ENCODE results near the gene LBH.

The LBH gene

DNA sequence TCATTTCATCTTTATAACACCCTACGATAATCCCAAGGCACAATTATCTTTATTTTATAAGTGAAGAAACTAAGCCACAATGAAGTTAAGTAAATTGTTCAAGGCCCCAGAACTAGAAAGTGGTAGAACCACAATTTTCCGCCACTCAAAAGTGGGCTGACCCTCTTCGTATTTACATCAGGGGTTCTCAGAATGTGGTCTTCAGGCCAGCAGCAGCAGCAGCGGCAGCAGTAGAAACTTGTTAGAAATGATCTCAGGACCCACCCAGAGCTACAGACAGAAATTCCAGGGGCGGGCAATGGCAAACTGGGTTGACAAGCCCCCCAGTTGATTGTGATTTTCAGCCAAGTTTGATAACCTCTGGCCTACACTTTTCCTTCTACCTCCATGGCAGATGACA lies 62.8 kb downstream of the LBH start:
- DNase-seq: no peak
- no peak for ATAC-seq (ENCODE audit: insufficient read depth, low read depth)
- H2AFZ ChIP-seq (ENCODE audit: low read depth, low read length): no peak overlapping the region
- no peak for TF ChIP-seq EZH2 (IDR thresholded peaks at IDR 0.05; ENCODE audit: borderline replicate concordance, low read depth, low read length, severe bottlenecking)
- TF ChIP-seq, protein P1, sequence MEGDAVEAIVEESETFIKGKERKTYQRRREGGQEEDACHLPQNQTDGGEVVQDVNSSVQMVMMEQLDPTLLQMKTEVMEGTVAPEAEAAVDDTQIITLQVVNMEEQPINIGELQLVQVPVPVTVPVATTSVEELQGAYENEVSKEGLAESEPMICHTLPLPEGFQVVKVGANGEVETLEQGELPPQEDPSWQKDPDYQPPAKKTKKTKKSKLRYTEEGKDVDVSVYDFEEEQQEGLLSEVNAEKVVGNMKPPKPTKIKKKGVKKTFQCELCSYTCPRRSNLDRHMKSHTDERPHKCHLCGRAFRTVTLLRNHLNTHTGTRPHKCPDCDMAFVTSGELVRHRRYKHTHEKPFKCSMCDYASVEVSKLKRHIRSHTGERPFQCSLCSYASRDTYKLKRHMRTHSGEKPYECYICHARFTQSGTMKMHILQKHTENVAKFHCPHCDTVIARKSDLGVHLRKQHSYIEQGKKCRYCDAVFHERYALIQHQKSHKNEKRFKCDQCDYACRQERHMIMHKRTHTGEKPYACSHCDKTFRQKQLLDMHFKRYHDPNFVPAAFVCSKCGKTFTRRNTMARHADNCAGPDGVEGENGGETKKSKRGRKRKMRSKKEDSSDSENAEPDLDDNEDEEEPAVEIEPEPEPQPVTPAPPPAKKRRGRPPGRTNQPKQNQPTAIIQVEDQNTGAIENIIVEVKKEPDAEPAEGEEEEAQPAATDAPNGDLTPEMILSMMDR (IDR thresholded peaks at IDR 0.05; ENCODE audit: borderline replicate concordance, extremely low read depth, low read length, poor library complexity, severe bottlenecking): no peak
- no peaks in the 10 kb centered on the region for H3K79me2 ChIP-seq (ENCODE audit: insufficient read depth, low read length)
- no peaks in the 10 kb centered on the region for H3K9me3 ChIP-seq (ENCODE audit: insufficient read depth, low read length, severe bottlenecking)
- no peaks in the 10 kb centered on the region for H3K36me3 ChIP-seq (ENCODE audit: insufficient read depth, low read length)
- no peak overlapping the region for H3K4me3 ChIP-seq (ENCODE audit: low read depth in 1 of 2, low read length in 2 of 2)
- H3K4me2 ChIP-seq (ENCODE audit: insufficient read depth, low read length): no peak overlapping the region
- no peak overlapping the region for H3K9ac ChIP-seq (ENCODE audit: low read depth, low read length)
- no peak overlapping the region for H3K27ac ChIP-seq (ENCODE audit: low read length)
- H4K20me1 ChIP-seq (ENCODE audit: insufficient read depth, low read length): no peaks in the 10 kb centered on the region
- H3K27me3 ChIP-seq (ENCODE audit: insufficient read depth, low read length, poor library complexity): no peaks in the 10 kb centered on the region
- no peaks in the 10 kb centered on the region for H3K4me1 ChIP-seq (ENCODE audit: insufficient read depth, low read length)

DNA sequence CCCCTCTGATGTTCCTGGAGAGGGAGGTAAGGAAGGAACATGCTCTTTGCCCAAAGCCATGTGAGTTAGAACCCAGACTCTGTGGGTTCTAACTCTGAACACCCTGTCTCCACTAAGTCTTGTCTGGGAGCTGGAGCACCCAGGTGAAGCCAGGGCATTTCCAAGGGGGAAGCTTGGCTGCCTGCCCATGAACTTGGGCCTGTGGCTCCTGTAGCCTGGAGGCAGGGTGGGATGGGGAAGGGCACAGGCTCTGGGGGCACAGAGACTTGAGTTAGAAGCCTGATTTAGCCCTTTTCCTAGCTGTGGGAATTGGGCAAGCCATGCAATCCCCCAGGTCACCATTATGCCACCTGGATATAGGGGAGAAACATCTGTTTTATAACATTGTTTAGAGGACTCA lies 65.2 kb downstream of the LBH start:
- TF ChIP-seq, protein P1 (IDR thresholded peaks at IDR 0.05; ENCODE audit: borderline replicate concordance, extremely low read depth, low read length, poor library complexity, severe bottlenecking): no peak
- TF ChIP-seq EZH2 (IDR thresholded peaks at IDR 0.05; ENCODE audit: borderline replicate concordance, low read depth, low read length, severe bottlenecking): no peak
- H3K27me3 ChIP-seq (ENCODE audit: insufficient read depth, low read length, poor library complexity): no peaks in the 10 kb centered on the region

DNA sequence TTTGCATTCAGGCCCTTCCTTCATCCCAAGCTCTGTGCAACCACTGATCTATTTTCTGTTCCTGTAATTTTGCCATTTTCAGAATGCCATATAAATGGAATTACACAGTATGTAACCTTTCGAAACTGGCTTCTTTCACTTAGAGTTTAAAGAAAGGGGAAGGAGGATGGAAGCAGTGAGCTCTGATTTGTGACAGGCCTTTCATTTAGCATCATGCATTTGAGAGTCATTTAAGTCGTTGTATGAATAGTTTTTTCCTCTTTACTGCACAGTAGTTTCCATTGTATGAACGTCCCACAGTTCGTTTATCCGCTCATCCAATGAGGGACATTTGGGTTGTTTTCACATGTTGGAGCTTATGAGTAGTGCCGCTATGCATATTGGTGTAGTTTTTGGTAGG lies 67.0 kb downstream of the LBH start:
- no peak overlapping the region for H3K9ac ChIP-seq (ENCODE audit: low read depth, low read length)
- no peak for TF ChIP-seq EZH2 (IDR thresholded peaks at IDR 0.05; ENCODE audit: borderline replicate concordance, low read depth, low read length, severe bottlenecking)
- TF ChIP-seq, protein P1 (IDR thresholded peaks at IDR 0.05; ENCODE audit: borderline replicate concordance, extremely low read depth, low read length, poor library complexity, severe bottlenecking): no peak
- H2AFZ ChIP-seq (ENCODE audit: low read depth, low read length): no peak overlapping the region
- H3K27me3 ChIP-seq (ENCODE audit: insufficient read depth, low read length, poor library complexity): no peaks in the 10 kb centered on the region
- no peak overlapping the region for H3K4me3 ChIP-seq (ENCODE audit: low read depth in 1 of 2, low read length in 2 of 2)
- DNase-seq (no peak), ATAC-seq (ENCODE audit: insufficient read depth, low read depth) (no peak)
- no peaks in the 10 kb centered on the region for H3K9me3 ChIP-seq (ENCODE audit: insufficient read depth, low read length, severe bottlenecking)
- no peak overlapping the region for H3K4me2 ChIP-seq (ENCODE audit: insufficient read depth, low read length)
- H4K20me1 ChIP-seq (ENCODE audit: insufficient read depth, low read length): no peaks in the 10 kb centered on the region
- H3K79me2 ChIP-seq (ENCODE audit: insufficient read depth, low read length): no peaks in the 10 kb centered on the region
- no peaks in the 10 kb centered on the region for H3K4me1 ChIP-seq (ENCODE audit: insufficient read depth, low read length)
- H3K27ac ChIP-seq (ENCODE audit: low read length): no peak overlapping the region
- no peaks in the 10 kb centered on the region for H3K36me3 ChIP-seq (ENCODE audit: insufficient read depth, low read length)

More for the DNA sequence above, 65.2 kb downstream of the LBH start:
- ATAC-seq (ENCODE audit: insufficient read depth, low read depth) (no peak), DNase-seq (no peak)
- Histone ChIP-seq H4K20me1 (ENCODE audit: insufficient read depth, low read length) (no peaks in the 10 kb centered on the region), H2AFZ (ENCODE audit: low read depth, low read length) (no peak overlapping the region), H3K4me2 (ENCODE audit: insufficient read depth, low read length) (no peak overlapping the region), H3K9me3 (ENCODE audit: insufficient read depth, low read length, severe bottlenecking) (no peaks in the 10 kb centered on the region), H3K4me1 (ENCODE audit: insufficient read depth, low read length) (no peaks in the 10 kb centered on the region), H3K4me3 (ENCODE audit: low read depth in 1 of 2, low read length in 2 of 2) (no peak overlapping the region), H3K27ac (ENCODE audit: low read length) (no peak overlapping the region), H3K79me2 (ENCODE audit: insufficient read depth, low read length) (no peaks in the 10 kb centered on the region), H3K36me3 (ENCODE audit: insufficient read depth, low read length) (no peaks in the 10 kb centered on the region), H3K9ac (ENCODE audit: low read depth, low read length) (no peak overlapping the region)

DNA sequence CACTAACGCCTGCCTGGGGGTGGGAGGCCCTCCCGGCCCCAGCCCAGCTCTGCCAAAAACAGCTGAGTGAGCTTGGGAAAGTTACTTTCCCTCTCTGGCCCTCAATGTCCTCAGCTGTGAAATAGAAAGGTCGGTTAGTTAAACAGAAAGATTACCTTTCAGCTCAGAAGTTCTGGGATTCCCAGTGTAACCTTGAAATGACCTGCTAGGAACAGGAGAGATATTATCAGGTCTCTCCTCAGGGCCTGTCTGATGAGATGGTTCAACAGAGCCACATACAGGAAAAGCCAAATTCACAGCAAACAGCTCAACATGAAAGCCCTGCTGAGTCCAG lies 68.8 kb downstream of the LBH start:
- Histone ChIP-seq H3K36me3 (ENCODE audit: insufficient read depth, low read length) (no peaks in the 10 kb centered on the region), H3K27me3 (ENCODE audit: insufficient read depth, low read length, poor library complexity) (no peaks in the 10 kb centered on the region), H3K9me3 (ENCODE audit: insufficient read depth, low read length, severe bottlenecking) (no peaks in the 10 kb centered on the region), H3K27ac (ENCODE audit: low read length) (no peak overlapping the region), H3K79me2 (ENCODE audit: insufficient read depth, low read length) (no peaks in the 10 kb centered on the region), H3K4me2 (ENCODE audit: insufficient read depth, low read length) (no peak overlapping the region), H3K9ac (ENCODE audit: low read depth, low read length) (no peak overlapping the region), H3K4me3 (ENCODE audit: low read depth in 1 of 2, low read length in 2 of 2) (no peak overlapping the region), H4K20me1 (ENCODE audit: insufficient read depth, low read length) (no peaks in the 10 kb centered on the region), H2AFZ (ENCODE audit: low read depth, low read length) (no peak overlapping the region), H3K4me1 (ENCODE audit: insufficient read depth, low read length) (no peaks in the 10 kb centered on the region)
- ATAC-seq (ENCODE audit: insufficient read depth, low read depth) (no peak), DNase-seq (no peak)
- TF ChIP-seq, protein P1 (IDR thresholded peaks at IDR 0.05; ENCODE audit: borderline replicate concordance, extremely low read depth, low read length, poor library complexity, severe bottlenecking): no peak
- no peak for TF ChIP-seq EZH2 (IDR thresholded peaks at IDR 0.05; ENCODE audit: borderline replicate concordance, low read depth, low read length, severe bottlenecking)
